Measurements from ENCODE around the gene PTS.
"Not testable (repeated sequence)": the region's sequence is repeated elsewhere in the genome, so short reads cannot be mapped to it uniquely, and the experiment has no call there.

Gene PTS

DNA sequence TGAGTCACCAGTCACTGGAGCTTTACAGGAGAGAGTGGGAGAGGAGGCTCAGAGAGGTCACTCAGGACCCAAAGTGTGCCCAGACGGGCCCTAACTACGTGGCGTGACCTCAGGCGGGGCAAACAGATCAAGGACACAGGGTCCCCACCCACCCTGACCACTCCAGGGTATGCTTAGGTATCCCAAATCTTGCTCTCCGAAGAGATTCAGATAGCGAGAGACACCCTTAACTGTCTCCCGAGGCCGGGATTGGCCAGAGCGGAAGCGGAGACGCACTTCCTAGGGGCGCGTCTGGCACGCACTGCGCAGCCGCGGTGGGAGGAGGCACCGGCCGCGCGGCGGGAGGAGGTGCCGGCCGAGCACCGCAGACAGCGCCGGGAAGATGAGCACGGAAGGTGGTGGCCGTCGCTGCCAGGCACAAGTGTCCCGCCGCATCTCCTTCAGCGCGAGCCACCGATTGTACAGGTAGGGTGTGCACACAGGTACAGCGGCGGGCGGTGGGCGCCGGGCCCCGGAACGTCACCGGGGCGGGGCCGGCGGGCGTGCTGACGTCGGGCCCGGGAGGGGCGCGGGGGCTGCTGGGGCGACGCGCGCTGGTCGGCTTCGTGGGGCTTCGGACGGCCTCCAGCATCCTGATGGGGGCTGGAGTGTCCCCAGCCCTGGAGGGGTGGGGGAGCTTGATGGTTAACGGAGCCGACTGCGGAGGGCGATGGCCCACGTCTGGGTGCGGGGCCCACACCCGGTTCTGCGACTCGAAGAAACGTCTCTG lies at the start of gene PTS:
TSS of gene PTS (plus strand) at position 367 of the 769 bp plus-strand sequence. CDS start at position 383, 16 bp downstream.
- peak; percentile 87 to 95 (median 93) for DNase-seq

DNA sequence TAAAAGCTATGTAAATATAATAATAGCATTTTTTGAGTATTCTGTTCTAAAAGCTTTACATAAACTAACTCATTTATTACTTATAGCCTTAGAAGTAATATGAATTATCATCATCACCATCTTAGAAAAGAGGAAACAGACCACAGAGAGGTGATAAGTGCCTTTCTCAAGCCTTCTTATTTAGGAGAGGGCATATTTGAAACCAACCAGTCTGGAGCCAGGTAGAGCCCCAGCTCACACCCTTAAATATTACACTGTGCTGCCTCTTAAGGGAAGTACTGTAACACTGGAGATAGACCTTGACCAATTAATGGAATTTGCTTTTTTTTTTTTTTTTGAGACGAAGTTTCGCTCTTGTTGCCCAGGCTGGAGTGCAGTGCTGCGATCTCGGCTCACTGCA lies 48.6 kb upstream of the PTS start:
- DNase-seq: no peak

- no peak for DNase-seq
Observed at GRCh38 chr11:112178428-112178827, 47.8 kb upstream of the PTS start.

GRCh38 chr11:112178936-112179335 lies 47.3 kb upstream of the PTS start:
- DNase-seq: no peak

GRCh38 chr11:112179601-112180000 lies 46.6 kb upstream of the PTS start:
- DNase-seq: no peak

- DNase-seq: no peak
Observed at GRCh38 chr11:112182867-112183266, 43.4 kb upstream of the PTS start.

DNA sequence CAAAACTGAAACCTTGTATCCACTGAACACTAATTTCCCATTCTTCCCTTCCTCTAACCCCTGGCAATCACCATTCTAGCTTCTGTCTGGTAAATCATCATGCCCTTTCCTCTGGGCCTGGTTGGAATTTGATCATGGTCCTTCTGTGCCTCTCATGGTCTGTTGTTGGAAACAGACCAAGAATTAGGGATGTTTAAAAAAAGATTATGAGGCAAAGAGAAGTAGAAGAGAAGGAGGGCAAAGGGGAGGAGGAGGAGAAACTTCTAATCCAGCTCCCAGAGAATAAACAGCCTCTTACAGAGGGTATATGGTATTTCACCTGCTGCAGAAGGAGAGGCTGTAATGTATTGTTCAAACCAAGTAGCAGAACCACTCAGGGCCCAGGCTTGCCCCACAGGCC lies 40.3 kb upstream of the PTS start:
- DNase-seq: peak in 1 of 3 experiments; percentile 6

DNA sequence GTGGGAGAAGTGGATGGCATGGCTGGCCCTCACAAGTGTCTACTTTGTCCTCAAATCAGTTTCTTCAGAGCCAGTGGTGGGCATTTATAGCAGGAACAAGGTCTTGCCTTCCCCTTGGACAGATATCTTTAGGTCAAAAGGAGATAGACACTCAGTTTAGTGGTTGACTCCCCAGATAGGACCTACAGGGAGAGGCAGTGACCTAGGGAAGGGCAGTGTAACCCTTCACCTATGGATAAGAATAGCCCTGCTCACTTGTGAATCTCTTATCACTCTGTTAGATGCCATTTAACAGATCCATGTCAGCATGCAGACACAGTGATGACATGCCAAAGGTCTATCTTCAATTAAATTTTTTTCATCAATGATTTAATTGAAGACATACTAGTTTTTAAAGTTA lies 39.9 kb upstream of the PTS start:
- DNase-seq: no peak

GRCh38 chr11:112195113-112195512 lies 31.1 kb upstream of the PTS start:
- not testable (repeated sequence) for DNase-seq

DNA sequence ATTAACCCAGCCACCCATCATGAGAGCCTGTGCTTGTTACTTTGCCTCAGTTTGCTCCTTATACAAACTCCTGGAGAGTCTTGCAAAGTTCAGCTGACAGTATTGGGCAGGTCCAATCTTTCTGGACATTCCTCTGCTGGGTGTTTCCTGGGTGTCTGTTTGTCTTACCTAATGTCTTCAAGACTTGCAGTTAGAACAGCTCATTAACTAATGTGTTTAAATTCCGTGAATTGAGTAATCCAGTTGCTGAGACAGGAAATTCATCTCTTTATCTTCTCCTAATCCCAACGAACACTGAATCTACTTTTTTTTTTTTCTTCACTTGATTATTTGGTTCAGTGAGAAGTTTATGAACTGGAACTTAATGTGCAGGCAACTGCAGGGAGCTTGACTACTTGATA lies 30.3 kb upstream of the PTS start:
- no peak for DNase-seq

DNA sequence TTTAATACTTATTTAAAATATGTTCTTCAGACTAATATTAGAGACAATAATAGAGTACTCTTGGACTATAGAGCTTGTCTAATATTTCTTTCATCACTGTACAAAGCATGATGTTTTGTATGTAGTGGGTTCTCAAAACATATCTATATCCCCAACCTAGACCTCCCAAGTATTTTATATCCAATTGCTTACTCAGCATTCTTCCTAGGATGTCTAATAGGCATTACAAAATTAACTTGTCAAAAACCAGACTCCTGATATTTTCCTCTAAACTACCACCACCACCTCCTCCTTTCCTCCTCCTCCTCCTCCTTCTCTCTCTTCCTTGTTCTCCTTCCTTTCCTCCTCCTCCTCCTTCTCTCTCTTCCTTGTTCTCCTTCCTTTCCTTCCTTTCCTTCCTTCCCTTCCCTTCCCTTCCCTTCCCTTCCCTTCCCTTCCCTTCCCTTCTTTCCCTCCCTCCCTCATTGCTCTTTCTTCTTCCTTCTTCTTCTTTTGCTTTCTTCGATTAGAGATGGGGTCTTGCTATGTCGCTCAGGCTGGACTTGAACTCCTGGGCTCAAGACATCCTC lies 29.6 kb upstream of the PTS start:
- no peak for DNase-seq

DNA sequence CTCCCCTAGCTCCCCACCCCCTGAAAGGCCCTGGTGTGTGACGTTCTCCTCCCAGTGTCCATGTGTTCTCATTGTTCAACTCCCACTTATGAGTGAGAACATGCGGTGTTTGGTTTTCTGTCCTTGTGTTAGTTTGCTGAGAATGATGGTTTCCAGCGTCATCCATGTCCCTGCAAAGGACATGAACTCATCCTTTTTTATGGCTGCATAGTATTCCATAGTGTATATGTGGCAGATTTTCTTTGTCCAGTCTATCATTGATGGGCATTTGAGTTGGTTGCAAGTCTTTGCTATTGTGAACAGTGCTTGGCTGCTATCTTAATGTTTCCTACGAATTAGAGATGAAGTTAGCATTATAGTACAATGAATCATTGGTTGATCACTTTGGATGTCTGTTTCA lies 27.1 kb upstream of the PTS start:
- not testable (repeated sequence) for DNase-seq

DNA sequence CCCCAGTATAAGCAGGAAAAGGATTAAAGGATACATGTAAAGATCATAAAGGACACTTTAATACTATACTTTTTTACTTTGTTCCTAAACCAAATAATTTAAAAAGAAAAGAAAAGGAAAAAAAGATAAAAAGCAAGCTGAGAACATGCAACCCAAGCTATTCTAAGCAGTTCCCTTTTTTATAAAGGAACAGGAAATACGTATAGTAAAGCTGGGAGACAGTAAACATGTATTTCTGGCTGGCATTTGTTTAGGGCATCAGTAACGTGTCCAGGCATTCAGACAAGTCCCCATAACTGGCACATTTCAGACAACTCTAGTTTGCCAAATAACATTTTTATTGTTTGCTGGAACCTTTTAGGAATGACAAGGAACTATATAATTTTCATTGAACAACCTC lies 26.0 kb upstream of the PTS start:
- DNase-seq: no peak

DNA sequence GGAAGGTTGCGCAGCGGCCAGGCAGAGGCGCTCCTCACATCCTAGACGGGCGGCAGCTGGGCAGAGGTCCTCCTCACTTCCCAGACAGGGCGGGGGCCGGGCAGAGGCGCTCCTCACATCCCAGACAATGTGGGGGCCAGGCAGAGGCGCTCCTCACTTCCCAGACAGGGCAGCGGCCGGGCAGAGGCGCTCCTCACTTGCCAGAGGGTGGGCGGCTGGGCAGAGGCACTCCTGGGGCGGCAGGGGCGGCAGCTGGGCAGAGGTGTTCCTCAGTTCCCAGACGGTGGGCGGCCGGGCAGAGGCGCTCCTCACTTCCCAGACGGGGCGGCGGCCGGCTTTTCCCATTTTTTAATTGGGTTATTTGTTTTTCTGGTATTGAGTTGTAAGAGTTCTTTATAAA lies 20.2 kb upstream of the PTS start:
- no peak for DNase-seq

DNA sequence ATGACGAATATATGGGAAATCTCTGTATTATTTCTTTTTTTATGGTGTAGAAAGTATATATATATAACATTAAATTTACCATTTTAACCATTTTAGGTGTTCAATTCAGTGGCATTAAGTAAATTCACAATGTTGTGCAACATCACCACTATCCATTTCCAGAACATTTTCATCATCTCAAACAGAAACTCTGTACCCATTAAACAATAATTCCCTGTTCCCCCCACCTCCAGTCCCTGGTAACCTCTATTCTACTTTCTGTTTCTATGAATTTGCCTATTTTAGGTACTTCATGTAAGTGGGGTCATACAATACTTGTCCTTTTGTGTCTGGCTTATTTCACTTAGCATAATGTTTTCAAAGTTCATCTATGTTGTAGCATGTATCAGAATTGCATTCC lies 15.3 kb upstream of the PTS start:
- DNase-seq: no peak

DNA sequence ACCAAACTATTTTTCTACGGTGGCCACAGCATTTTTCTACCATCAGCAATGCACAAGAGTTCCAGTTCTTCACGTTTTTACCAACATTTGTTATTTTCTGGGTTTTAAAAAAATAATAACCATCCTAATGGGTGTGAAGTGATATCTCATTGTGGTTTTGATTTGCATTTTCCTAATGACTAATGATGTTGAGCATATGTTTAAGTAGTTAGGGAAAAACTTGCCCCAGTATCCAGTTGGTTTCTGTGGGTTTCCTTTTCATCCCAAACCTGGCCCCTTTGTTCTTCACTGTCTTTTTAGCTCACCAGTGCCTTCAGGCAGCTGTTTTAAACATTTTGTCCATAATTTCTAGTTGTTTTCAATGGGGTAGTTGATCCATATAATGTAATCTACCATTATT lies 14.7 kb upstream of the PTS start:
- DNase-seq: no peak

GRCh38 chr11:112212290-112212689 lies 13.9 kb upstream of the PTS start:
- no peak for DNase-seq

DNA sequence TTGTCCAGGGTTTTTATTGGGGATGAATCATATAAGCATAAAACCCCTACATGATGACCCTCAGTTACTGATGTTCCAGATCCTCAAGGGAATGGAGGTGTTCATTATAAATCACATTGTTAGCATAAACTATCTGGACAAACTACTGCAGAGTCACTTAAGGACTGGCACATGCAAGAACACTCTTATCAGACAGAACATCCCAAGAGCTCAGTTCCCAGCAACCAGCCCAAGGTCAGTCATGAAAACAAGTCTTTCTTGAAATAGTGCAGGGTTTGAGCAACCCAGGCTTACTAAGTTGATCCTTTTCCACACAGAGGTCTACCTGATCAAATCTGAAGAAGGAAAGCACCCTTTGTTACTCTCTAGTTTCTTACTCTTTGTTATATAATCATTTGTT lies 13.5 kb upstream of the PTS start:
- DNase-seq: no peak

DNA sequence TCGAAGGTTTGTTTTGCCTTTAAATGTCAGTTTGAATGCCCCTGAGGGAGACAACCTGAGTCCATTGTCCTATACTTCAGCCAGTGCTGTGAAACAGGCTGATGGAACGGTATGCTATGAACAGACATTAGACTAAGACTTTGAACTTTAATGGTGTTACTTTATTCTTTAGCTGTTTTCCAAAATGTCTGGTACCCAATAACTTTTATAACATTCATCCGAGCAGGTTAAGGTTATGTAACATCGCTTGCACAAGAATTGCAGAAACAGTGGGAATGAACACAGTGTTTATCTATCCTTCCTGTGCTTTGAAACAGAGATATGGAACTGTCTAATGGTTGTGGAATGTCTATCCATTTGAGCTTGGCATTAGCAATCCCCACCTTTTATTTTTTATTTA lies 12.5 kb upstream of the PTS start:
- DNase-seq: no peak

DNA sequence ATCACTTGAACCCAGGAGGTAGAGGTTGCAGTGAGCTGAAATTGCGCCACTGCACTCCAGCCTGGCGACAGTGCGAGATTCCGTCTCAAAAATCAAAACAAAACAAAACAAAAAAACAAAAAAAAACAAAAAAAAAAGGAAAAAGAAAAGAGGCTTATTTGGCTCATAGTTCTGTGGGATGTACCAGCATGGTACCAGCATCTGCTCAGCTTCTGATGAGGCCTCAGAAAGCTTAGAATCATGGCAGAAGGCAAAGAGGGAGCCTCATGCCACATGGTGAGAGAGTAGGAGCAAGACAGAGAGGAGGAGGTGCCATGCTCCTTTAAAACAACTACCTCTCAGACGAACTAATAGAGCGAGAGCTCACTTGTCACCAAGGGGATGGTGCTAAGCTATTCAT lies 10.6 kb upstream of the PTS start:
- no peak for DNase-seq

- no peak for DNase-seq
Observed at GRCh38 chr11:112216561-112217105, 9.6 kb upstream of the PTS start.

GRCh38 chr11:112219476-112220232 lies 6.6 kb upstream of the PTS start:
- peak; percentile 57 to 92 (median 63) for DNase-seq

GRCh38 chr11:112221274-112221835 lies 4.9 kb upstream of the PTS start:
- peak in 2 of 3 experiments; percentile 37 to 64 for DNase-seq

Data from NCI-H1417 (cell line).